Epidermal melanocyte (primary cell): ENCODE measurements around the gene PTPRD.
"Not testable (repeated sequence)": the region's sequence is repeated elsewhere in the genome, so short reads cannot be mapped to it uniquely, and the experiment has no call there.

Source experiments
- DNase-seq: peaks from one replicate; pipeline ENCODE4 v3.0.0; 2011; ENCODE audit warnings: low spot score; ENCODE audit not compliant: insufficient read length

PTPRD gene

DNA sequence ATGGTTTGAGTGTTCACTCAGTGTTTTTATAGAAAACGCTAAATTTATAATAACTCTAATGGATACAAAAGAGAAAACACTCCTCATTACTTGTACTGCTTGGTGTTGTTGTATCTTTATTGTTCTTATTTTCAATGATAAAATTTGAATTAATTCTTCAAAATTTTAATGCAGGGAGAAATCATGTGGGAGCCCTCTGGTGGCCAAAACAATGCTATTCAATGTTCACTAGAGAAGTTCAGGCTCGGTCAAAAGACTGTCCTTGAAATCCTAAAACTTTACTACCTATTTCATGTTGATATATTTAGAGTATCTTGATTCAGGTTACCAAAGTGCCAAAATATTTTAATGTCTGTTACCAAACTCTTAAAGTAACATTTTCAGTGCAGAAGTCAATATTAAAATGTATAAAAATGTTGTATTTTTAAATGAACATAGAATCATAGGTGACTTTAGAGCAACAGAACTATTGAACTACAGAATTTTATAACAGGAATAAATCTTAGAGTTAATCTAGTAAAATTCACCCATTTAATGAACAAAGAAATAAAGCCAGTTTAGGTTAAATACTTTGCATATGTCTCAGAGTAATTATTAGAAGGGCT, 1259.8 kb downstream of the PTPRD start:
- no peak for DNase-seq

DNA sequence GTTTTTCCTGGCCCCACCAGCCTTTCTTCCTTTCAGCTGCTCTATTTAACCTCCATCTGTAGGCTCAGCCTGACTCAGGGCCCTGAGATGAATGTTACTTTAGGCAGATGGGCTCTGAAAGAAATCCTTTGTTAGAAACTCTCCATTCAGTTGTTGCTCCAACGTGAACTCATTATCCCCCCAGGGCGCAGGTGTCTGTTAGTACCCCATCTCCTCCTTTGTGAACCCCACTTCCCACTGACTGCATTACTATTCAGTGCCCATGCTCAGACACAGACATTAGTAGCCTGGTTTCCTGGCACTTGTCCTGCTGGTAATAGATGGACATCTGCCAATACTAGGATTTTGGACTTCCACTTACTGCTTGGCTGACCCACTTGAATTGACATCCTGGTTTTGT, 1271.6 kb downstream of the PTPRD start:
- DNase-seq = no peak

DNA sequence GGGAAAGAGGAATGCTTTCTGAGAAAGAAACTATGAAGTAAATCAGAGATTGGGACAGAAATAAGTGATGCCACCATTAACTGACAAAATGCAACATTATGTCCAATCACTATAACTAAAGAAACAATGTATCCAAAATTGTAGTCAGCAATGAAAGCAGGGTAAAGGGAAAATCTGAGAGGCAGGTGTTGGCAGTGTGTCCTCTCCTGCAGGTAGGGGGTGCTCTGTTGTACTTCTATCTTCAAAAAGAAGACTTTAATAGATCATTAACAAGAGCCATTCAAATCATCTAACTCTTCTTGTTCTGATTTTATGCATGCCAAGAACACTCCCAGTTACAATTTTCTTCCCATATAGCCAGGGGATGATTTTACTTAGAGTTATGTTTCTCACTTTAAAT, 1275.7 kb downstream of the PTPRD start:
- no peak for DNase-seq

DNA sequence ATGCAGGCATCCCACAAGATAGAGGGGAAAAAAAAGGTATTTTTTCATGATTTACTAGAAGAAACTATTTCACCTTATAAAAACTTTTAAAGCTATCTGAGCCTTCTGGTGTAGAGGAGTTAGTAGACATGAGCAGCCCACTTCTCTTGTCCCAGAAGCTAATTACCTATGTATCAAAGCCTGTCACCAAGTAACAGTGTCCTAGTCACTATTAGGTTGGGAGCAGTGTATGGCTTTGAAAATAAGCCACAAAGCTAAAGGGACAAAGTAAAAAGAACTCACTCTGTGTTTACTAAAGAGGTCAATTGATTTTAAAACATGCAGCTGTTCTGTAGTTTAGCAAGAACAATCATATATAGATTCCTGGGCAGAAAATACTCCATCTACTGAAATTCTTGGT, 1286.1 kb downstream of the PTPRD start:
- no peak for DNase-seq

DNA sequence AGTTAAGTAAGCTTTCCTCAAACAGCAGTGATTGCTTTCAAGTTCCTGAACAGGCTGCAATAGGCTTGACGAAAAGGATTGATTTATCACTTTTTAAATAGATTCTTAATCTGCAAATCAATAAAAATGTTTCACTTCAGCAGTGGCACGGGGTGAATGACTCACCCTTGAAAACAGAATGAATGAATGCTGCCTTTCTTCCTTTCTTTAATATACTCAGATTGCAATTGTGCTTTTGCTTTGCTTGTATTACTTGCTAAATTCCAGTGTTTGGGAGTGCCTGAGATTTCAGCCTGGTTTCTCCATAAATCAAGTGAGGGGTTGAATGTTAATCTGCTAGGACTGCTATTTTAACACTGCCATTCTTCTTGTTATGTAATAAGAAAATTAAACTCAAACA, 1293.8 kb downstream of the PTPRD start:
- no peak for DNase-seq

DNA sequence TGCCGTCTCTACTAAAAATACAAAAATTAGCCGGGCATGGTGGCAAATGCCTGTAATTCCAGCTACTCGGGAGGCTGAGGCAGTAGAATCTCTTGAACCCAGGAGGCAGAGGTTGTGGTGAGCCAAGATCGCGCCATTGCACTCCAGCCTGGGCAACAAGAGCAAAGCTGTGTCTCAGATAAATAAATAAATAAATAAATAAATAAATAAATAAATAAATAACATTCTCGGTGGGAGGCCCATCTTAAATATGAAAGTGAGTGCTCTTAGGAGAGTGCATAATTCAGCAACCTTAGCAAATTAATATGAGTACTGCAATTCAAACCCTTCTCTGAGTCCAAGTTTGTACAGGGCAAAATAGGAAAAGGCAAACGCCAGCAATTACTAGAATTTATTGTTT, 1302.1 kb downstream of the PTPRD start:
- DNase-seq = not testable (repeated sequence)

DNA sequence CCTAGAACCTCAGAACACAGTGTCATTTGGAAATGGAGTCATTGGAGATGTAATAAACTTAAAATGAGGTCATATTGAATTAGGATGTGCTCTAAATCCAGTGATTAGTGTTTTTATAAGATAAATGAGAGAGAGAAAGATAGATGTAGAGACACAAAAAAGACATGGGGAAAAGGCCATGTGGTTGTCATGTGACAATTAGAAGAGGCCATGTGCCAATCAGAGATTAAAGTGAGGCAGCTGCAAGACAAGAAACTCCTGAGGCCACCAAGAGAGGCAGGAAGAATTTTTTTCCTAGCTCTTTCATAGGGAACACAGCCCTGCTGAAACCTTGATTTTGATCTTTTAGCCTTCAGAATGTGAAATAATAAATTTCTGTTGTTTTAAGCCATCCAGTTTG, 1307.2 kb downstream of the PTPRD start:
- DNase-seq = no peak

DNA sequence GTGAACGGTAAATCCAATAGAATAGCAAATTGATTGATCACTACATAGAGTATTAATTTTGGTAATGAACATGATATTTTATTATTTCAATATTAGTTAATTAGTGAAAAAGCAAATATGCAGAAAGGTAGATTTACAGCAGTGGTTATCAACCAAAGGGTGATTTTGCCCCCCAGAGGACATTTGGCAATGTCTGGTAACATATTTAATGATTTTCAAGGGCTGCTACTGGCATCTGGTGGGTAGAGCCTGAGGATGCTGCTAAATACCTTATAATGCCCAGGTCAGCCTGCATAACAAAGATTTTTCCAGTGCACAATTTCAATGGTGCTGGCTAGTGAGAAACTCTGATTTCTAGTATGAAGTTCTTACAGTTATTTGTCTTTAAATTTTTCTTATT, 1313.7 kb downstream of the PTPRD start:
- DNase-seq = no peak

DNA sequence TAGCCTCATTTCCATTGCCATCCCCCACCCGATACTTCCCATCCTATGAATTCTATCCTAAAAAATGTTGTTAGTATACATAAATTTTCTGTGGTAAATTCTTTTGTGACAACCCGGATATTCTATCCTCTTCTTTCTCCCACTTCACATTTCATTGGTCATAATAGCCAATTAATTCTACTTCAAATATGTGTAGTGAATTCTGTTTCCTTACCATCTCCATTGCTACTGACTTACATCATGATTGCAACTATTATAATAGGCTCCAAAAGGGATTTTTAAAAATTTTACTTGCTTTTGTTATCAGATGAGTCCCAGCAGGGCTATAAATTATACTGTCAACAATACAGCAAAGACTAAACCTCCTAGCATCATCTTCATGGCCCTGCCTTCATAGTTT, 1326.8 kb downstream of the PTPRD start:
- no peak for DNase-seq

DNA sequence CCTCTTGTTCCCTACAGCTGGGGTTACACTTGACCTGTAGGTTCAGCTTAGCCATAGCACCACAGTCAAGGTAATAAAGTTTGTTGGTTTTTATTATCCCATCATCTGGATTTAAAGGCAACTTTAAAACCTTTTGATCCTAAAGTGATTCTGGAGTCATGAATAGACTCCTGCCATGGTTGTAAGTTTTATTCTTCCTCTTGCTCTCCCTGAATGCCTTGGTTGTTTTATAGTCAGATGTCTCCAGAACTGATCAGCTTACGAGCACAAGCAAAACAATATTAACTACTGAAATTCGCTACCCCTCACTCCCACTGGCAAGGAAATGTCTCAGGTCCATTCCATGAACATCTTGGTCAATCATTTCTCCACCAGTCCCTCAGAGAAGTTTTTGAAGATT, 1328.6 kb downstream of the PTPRD start:
- no peak for DNase-seq

DNA sequence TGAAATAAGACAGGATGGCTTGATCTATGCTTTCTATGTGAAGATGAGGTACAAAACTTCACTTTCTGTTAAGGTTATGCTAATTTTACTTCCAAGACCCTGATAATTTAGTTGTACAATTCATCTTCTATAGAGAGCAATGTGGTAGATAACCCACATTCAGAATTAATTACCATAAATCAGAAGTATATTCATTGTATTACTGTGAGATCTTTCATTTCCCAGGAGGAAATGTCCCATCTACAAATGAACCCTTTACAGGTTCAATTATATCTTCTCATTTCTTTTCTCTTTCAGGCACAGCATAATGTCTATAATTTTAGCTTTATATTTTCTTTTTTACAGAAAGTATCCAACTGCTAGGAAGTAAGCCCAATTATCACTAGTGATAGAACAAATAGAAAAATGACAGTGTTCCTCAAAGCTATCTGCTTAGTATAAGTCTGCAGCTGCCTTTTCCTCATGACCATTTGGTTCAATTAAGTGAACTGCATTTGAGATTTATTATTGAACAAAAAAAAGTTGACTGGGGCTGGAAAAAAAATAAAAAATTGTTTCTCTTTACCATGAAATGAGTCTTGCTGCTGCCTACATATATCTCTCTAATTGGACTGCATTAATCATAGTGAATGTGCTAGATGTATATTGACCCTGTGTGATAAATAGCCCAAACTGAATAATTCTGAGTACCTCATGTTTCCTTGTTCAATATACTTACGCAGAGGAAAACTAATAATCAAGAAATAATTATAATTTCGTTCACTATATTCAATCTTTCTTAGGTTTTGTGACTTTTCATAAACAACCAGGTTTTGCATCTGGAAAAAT, 1329.4 kb downstream of the PTPRD start:
- no peak for DNase-seq

DNA sequence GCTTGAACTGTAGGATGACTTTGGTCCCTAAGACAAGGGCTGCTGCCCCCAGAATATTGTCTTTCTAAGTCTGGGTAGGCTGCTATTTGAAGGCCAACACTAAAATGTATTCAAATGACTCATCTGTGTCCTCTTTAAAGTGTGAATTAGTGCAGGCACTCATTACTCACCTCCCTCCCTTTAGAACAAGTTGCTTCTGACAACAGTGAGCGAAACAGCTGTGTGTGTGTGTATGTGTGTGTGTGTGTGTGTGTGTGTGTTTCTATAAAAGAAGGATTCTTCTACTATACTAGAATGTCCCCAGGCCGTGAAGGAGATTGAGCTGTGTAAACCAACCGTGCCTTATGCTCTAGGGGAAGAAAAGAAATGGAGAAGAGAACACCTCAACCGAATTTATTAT, 1337.2 kb downstream of the PTPRD start:
- no peak for DNase-seq

DNA sequence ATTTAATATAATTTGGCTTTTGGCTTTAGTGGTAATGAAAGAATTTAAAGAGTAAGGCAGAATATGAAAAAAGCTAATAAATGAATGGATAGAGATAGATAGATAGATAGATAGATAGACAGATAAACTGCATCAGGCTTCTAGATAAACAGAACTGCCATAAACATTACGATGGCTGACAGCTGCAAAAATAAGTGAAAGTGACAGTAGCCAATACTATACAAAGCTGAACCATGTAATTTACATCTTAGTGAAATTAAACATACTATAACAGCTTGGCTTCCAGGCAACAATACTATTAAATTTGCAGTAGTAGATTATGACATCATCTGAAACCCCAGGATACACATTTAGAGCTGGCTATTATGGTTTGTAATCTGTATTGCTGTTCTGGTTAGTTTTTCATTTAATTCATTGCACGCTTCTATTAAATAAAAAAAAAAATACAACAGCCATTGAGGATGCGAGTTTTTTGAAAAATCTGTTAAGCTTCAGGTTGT, 1354.8 kb downstream of the PTPRD start:
- no peak for DNase-seq

DNA sequence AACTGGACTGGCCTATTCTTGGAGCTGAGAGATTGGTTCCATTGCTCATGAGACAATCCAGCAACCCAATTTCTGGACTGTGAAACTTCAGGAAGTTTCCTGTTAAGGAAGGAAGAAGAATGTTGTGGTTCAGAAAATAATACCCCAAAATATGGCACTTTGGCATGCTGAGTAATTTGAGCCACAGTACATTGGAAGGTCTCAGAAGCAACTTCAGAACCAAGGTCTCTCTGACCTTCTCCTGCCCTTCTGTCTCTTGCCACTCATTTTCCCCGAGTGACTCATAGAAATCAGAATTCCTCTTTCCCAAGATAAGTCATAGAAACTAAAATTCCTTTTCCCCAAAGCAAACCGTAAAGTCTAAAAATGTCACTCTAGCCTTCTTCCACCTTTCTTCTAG, 1366.1 kb downstream of the PTPRD start:
- DNase-seq = no peak

DNA sequence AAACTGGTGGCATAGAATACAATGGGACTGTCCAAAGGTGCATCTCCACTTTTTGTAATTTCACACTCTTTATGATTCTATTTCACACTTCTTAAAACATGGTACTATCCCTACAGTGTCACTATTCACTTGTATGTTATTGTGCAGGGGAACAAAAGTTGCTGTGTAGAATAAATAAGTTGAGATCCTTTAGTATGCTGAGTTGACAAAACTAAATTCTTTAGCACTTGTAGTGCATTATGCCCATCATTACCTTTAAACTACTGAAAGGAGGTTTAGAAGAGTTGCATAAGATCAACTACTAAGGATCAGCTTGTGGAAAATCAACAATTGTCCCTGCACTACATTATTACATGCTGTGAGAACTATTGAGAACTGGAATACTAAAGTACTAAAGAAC, 1380.9 kb downstream of the PTPRD start:
- no peak for DNase-seq

DNA sequence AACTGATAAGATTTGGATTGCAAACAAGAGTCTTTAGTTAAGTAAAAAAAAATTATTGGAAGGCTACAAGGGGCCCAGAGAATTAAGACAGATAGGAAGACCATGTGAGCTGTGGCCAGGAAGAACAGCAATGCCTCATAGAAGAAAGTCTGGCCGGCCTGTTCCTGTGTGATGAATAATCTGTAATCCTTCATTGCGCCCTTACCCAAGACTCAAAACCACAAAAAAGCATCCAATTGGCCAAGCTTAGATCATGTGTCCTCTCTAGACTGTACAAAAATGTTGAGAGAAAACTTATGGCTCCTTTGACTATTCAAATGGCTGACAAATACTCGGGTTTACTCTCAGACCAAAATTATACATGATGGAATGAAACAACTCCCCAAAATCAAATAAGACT, 1383.5 kb downstream of the PTPRD start:
- no peak for DNase-seq

DNA sequence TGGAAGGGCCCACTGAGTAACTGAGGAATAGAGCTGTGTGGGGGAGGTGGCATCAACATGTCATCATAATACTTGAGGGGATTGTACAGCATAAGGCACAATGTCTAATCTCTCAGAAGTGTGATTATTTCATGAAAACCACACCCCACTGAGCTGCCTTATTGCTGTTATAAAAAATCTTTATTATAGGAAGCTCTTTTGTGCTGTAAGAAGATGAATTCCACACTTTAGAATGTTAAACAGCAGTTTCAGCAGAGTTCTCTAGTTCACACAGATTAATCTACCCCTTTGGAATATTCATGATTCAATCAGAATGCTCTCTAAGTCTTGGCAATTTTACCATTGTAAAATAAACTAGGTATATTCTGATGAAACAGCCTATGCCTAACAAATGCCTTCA, 1389.6 kb downstream of the PTPRD start:
- no peak for DNase-seq

DNA sequence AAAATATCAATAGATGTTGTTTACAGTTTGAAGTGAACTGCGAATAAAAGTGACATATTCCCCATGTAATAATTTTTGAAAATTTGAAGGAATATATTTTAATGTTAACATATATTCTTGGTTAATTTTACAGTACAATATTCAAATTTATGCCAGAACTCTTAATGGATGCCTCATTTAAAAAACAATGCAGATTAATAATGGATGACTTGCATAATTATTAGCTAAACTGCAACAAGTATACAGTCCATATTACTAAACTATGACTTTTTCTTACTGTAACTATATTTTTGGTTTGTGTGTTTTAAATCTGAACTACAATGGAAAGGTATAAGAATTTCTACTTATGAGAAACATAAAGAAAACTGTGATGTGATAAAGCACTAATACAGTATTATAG, 1390.1 kb downstream of the PTPRD start:
- DNase-seq = no peak

DNA sequence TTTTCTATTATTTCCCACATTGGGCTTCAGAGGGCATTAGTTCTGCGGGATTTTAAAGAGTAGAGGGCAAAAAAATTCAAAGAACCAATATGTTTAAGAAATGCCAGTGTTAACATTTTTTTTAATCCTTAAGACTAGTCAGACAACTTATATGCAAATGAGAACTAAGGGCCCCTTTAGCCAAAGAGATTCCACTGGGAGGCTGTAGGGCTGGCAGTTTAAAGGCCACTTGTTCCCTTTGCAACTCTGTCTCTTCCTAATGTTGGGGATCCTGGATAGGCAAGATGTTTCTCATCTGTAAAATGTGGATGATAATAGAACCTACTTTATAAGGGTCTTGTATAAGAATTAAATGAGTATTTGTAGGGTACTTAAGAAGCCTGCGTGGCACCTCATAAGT, 1395.9 kb downstream of the PTPRD start:
- no peak for DNase-seq

DNA sequence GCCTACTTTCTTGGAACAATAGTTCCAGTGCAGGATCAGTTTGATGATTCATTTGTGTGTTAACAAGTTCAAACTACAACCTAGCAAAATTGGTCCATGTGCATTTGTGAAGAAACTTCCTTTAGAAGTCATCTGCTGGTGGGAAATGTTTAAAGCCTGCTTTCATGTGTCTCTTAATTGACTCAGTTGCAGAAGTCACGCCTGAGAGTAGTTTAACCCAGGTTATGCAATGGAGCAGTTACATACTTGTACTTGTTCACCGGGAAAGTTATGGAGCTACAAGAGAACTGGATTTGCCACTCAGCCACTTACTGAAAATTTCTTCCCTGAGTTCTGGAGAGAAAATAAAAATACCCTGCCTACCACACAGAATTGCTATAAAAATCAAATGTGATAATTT, 1397.8 kb downstream of the PTPRD start:
- no peak for DNase-seq

DNA sequence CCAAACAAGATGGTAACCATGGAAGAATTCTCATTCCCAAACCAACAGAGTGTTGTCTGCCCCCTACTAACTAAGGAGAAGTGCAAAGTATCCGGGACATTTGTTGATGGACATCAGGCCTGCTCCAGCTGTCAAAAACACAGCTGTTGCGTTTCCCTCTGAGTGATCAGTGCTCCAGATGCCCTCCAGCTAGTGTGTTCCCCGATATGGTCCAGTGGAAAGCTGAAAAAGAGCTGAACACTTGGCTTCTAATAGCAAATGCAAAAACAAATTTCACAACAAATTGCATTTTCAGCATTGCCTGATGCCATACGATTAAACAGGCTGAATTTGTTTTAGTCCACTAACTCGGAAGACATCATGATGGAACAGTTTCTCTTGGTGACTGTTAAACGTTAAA, 1398.7 kb downstream of the PTPRD start:
- DNase-seq = no peak

DNA sequence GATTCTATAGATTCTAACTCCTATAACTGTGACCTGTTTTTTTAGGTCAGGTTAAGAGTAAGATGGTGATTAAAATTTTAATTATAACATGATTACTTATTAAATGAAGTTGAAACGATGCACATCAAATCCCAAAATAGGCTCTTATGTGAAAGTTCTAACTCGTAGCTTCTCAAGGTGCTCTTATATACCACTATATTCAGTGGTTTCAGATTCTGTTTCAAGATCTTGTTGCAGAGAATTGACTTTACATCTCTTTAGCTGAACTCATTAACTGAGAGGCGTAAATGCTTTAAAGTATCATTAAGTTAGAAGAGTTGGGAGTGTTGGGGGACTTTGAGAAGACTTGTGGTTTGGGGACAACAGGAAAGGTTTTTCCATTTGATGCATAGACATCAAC, 1399.8 kb downstream of the PTPRD start:
- DNase-seq = no peak

DNA sequence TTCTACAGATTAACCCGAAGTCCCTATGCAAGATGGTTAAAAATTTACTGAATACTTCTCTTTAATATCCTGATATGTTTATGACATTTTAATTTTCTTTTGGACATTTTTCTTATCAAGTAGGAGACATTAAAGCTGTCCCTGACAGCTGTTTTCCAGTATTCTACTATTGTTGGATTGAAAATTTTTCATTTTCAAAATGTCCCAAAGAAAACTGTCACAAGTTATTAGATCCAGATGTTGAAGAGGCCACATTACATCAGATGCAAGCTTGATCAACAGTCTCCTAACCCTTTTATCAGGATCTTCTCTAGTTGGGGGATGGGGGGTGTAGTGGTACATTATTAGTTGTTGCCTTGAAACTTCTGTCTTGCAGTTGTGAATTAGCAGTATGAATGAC, 1410.5 kb downstream of the PTPRD start:
- DNase-seq = no peak
